Epidermal melanocyte (primary cell): ENCODE results near the gene HNRNPM.

ENCODE experiments used
- DNase-seq: peaks from one replicate; pipeline ENCODE4 v3.0.0; 2011; ENCODE audit warnings: low spot score; ENCODE audit not compliant: insufficient read length

The HNRNPM gene

GRCh38 chr19:8459095-8459494 lies 14.3 kb downstream of the HNRNPM start:
- DNase-seq: no peak

DNA sequence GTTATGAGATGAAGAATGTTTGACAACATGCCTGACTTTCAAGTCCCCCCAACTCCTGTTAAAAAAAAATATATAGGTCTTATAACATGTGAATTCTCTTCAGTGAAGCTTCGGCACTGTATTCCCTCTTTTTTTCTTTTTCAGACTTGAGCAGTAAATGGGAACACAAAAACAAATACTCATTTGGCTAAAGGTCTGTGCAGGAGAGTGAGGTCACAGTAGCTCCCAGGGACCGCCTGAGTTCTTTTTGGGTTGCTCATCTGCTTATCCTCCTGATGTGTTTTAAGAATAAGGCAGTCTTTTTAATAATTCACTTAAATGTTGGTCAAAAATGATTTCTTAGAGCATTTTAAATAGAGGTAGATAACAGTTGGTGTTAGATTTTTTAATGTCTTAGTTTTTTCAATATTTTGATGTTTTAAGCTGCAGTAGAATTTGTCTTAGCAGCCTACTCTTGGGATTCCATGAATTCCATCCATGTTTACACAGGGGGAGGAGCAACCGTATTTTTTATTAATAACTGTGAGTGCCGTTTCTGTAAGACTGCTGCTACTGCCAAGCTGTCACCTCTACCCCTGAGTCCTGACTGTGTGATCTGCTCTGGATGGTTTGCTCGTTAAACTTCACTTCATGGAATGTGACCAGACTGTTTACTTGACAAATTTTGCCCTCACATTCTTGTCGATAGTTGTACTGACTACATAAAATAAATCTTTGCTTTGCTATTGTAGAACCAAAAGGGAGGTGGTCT lies 14.9 kb downstream of the HNRNPM start:
- DNase-seq: no peak

- no peak for DNase-seq
These were observed 15.9 kb downstream of the HNRNPM start for GRCh38 chr19:8460516-8461298.

DNA sequence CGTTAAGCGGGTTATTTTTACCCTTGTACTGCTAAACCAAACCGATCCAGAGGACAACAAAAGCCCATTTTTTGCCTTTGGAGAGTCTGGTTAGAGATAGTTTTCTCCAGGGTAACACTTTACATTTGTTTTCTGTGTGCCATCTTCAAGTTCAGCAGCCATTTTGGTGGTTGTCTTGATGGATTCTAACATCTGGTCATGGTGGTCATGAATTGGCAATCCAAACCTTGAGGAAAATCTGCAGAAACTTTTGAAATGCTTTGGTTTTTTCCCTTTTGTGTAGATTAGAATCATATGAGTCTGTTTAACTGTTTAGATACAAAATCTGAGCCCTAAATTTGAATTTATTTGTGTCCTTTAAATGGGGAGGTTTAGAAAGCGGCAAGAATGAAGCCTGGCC lies 16.6 kb downstream of the HNRNPM start:
- DNase-seq: no peak

DNA sequence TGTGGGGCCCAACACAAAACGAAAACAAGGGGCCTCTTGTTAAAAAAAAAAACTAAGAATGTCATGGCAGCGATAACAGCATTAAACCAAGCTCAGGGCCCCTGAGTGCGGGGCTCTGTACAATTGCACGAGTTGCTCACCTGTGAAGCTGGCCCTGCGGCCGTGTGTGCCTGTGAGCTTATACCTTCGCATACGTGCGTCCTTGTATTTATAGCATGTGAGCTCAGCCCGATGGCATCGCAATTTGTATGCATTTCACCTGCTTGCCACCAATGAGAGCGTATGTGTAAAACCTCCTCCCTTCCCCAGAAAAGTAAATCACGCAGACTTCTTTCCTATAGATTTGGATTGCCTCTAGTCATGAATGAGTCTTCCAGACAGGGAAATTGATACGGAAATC lies 17.1 kb downstream of the HNRNPM start:
- DNase-seq: no peak

DNA sequence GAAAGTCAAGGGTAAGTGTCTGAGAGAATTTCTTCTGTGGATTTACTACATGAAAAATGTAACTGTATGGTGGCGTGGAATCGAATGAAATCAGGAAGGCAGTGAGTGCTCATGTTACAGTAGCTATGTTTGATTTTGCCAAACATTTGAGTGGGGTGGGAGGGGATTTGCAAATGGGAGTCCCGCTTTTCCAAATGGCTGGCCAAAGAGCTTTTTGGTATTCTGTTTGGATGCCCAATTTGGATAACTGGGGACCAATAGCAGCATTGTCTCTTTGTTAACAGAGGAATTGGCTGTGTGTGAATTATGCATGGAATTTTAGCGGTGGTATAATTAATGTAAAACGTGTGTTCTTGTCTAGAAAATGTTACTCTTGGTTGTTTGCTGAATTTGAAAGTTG lies 17.8 kb downstream of the HNRNPM start:
- DNase-seq: no peak

DNA sequence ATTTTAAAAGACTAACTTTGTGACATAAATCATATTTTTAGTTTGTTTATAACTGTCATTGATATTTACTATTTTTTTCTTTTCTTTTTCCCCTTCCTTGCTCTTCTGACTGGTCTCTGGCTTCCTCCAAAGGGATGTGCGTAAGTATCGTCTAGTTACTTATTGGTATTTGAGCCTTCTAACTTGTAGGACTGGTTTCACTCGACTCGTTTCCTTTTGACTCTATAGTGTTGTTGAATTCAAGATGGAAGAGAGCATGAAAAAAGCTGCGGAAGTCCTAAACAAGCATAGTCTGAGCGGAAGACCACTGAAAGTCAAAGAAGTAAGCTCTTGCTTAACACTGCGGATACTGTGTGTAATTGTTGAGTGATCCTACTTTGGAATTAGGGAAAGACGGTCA lies 18.6 kb downstream of the HNRNPM start:
- no peak for DNase-seq

DNA sequence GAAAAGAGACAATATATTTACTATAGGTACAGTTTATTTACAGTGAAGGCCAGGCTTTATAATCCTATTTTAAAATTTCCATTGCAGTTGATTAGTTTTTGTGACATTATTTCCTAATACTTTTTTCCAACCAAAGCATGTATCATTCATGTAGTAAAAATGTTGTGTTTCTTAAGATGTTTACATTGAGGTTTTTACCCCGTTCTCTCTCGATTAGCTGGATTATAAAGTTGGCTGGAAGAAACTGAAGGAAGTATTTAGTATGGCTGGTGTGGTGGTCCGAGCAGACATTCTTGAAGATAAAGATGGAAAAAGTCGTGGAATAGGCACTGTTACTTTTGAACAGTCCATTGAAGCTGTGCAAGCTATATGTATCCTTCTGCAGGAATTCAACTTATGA lies 21.2 kb downstream of the HNRNPM start:
- DNase-seq: no peak

DNA sequence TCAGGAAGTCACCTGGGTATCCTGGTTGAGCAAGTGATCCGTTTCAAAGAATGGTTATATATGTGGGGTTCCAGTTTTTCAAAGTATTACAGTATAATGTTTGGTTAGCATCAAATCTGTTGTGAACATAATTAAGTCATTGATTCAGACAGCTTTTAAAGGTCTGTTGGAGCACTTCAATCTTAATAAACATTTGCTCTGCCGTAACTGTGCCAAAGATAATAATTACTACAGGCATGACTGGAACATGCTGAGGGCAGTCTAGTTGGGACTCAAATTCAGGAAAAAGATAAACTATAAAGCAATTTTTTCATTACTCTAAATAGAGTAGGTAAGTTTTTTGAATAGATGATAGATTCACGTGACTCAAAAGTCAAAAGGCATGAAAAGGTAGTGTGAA lies 23.3 kb downstream of the HNRNPM start:
- DNase-seq: no peak

- peak; percentile 43 for DNase-seq
These were observed 24.1 kb downstream of the HNRNPM start for GRCh38 chr19:8468761-8469373.

GRCh38 chr19:8469613-8470368 lies 25.0 kb downstream of the HNRNPM start:
- no peak for DNase-seq

- no peak for DNase-seq
These were observed 29.1 kb downstream of the HNRNPM start for GRCh38 chr19:8473648-8474476.

GRCh38 chr19:8475005-8475404 lies 30.2 kb downstream of the HNRNPM start:
- DNase-seq: peak; percentile 57

GRCh38 chr19:8476524-8476923 lies 31.7 kb downstream of the HNRNPM start:
- DNase-seq: no peak

DNA sequence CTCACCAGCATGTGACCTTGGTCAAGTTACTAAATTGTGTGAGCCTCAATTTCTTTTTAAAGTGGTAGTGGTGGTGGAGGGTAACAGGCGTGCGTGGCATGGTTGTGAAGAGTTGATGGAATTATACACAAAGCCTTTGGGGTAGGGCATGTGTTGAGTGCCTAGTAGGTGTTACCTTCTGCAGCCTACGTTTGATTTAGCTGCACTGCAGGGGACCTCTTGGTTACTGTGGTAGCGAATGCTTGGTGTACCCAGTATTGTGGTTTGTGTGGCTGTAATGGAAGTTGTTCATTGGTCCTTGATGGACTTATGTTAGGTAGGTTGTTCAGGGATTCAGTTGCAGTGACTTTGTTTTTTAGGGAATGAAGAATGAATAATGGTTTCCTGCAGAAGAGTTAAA lies 33.1 kb downstream of the HNRNPM start:
- DNase-seq: no peak

DNA sequence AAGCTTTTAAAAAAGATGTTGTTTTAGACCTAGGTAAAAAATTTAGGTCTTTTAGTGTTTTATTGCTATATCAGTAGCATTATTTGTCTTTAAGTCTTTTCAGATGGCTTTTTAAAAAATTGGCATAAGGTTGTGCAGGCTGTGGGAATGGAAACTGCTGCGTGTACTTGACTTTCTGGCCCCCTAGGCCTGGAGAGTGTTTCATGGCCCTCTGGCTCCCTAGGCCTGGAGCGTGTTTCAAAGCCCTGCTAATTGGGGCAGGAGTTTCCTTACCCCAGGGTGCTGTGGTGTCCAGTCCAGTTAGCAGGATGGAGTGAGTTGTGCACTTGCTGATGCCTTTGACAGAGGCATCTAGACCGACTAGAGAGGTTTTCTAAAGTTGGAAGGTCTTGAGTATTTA lies 33.8 kb downstream of the HNRNPM start:
- no peak for DNase-seq

GRCh38 chr19:8481201-8481600 lies 36.4 kb downstream of the HNRNPM start:
- DNase-seq: no peak

GRCh38 chr19:8481616-8482015 lies 36.8 kb downstream of the HNRNPM start:
- DNase-seq: no peak

- DNase-seq: no peak
These were observed 37.9 kb downstream of the HNRNPM start for GRCh38 chr19:8482696-8483095.

DNA sequence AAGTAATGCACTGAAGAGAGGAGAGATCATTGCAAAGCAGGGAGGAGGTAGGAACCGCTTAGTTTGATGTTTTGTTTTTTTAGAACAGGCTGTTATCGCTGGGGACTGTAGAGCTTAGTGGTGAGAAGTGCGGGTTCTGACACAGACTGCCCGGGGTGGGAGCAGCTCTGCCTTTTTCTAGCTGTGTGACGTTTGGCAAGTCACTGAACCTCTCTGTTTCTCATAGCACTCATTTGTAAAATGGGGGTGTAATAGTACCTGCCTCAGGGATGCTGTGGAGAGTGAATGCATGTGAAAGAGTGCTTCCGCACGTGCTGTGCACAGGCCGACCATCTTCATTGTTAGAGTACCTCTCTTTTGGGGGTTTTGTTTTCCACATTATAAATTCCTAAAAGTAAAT lies 38.4 kb downstream of the HNRNPM start:
- no peak for DNase-seq

GRCh38 chr19:8484331-8484894 lies 39.6 kb downstream of the HNRNPM start:
- DNase-seq: no peak
